HG03045 (cell line): ENCODE measurements around the gene MSANTD4.
"Not testable (repeated sequence)": the region's sequence is repeated elsewhere in the genome, so short reads cannot be mapped to it uniquely, and the experiment has no call there.

Source experiments
- ATAC-seq: cut with Tn5 transposase; IDR thresholded peaks from one replicate; pipeline ENCODE4 v1.9.1; 2021; ENCODE audit warnings: mild to moderate bottlenecking, moderate library complexity; ENCODE audit not compliant: unreplicated experiment

The MSANTD4 gene

DNA sequence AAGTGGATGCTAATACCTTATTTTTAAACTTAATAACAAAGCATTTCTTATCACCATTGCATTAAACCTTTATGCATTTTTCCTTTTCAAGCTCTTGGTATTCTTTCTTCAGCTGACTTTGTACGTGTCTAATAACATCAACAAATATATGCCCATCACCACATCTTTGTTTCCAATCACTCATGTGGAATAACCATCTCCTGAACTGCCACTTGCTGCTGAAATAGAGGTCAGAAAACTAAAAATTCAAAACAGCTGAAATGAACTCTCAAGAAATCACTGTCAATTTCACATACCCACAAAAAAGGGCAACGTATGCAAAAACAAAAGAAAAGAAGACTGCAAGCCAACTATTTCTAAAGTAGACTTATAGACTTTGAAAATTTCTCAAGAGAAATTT, 7.4 kb downstream of the MSANTD4 start:
- no peak for ATAC-seq

DNA sequence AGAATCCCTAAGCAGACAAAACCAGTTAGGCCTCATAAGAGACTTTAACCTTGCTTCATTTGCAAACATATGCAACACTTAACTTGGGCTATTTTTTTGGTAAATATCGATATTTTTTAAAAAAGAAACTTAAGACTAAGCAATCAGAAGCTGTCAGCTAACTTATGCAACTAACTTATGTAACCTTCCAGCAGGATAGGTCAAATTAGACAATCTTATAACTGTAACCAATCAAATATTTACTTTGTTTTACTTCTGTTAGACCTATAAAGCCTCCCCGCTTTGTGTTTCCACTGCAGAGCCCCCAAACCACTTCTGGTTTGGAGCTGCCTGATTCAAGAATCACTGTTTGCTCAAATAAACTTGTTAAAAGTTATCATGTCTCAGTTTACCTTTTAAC, 8.0 kb downstream of the MSANTD4 start:
- no peak for ATAC-seq

- ATAC-seq = no peak
These were observed 9.3 kb downstream of the MSANTD4 start for GRCh38 chr11:106012744-106013143.

DNA sequence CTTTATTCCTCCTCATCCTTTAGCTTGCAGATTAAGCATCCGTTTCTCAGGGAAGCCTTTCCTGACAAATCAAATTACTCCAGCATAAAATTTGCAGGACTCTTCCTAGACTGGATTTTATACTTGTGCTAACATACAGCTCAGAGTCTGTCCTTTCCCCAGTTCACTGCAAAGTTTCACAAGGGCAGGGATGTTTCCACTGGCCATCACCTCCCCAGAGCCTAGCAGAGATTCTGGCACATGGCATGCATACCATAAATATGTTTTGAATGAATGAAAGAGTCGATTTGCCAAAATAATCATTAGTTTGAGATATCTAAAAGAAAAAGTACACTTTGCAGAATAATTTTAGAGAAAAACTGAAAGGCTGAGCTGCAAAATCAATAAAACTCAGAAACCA, 10.6 kb downstream of the MSANTD4 start:
- ATAC-seq = no peak

DNA sequence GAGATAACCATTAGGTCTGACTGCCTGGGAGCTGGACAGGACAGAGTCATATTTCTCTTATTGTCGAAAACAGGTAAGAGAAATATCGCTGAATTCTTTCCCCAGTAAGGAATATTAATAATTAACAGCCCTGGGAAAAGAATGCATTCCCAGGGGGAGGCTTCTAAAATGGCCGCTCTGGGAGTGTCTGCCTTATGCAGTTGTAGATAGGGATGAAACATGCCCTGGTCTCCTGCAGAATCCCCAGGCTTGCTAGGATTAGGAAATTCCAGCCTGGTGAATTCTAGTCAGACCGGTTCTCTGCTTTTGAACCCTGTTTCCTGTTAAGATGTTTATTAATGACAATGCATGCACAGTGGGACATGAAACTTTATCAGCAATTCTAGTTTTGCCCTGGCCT, 18.9 kb downstream of the MSANTD4 start:
- not testable (repeated sequence) for ATAC-seq

GRCh38 chr11:106001304-106002012, 20.6 kb downstream of the MSANTD4 start:
- ATAC-seq = no peak

- ATAC-seq = no peak
These were observed 30.2 kb downstream of the MSANTD4 start for GRCh38 chr11:105991888-105992287.

DNA sequence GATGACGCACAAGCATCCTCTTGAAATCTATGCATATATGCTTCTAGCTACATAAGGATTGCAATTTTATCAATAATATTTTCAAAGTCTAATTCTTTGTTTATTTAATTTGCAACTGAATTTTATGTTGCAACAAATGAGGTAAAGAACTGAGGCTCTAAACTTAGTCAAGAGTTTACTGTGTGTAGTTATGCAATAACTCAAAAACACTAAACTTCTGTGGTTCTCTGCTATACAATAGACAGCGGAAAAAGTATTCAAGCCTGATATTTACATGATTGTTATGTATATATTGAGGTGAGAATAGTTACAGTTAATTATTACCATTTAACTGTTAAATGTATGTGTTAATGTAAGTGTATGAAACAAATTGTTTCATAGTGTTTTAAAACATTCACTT, 32.9 kb downstream of the MSANTD4 start:
- ATAC-seq = no peak

DNA sequence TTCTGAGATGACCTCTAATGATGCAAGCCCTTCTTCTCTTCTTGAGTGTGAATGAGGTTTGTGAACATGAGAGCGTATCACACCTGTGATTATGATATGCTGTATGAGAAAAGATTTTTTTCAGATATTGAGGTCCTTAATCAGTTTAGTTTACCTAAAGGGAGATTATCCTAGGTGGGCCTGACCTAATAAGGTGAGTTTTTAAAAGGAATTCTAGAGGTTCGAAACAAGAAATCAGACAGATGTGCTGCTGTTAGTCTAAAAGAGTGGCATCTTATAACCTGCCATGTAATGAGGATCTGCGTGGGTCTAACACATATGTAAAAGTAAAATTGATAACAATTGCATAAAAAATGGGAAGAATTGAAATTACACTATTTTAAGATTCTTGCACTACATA, 33.8 kb downstream of the MSANTD4 start:
- no peak for ATAC-seq

DNA sequence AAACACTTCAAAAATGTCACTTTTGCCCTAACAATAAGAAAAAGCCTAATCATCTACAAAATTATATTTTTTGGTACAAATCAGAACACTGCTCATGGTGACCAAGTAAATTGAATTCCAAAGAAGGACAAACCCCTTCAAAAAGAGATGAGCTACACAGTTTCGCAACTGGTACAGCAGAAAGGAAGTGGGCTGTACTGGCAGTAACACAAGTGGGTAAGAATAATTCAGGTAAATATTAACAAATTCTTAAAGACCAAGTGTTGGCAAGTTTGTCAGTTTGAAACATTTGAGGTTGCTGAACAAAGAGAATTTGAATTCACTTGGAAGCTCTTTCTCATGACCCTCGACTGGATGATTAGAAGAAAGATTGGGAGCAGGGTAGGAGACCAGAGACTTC, 35.5 kb downstream of the MSANTD4 start:
- no peak for ATAC-seq

DNA sequence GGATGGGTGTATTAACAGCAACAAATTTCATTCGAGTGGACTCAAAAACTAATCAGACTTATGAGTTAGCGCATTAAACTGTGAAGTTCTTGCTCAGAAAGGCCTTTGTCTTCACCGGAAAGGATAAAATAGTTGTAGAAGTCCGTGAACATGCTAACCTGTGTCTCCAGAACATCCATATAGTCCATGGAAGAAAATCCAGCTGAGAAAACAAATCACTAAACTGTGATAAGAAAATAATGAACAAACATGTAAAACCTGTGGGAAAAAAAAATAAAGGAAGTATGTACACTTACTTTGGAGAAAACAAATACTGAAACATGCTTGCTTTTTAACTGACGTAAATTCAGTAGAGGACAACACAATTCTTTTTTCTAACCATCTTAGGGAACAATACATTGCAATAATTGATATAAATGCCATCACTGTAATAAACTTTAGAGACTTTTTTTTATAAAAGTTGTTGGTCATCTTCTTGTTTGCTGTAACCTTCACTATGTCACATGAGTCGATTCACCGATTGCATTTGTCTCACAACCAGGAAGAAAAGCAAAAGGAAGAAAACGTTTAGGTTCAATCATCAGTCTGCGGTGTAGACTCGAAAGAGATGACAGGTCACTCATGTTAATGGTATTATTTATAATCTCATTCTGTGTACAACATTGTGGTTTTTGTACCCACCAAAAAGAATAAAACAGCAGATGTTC, 41.9 kb downstream of the MSANTD4 start:
- ATAC-seq = no peak

DNA sequence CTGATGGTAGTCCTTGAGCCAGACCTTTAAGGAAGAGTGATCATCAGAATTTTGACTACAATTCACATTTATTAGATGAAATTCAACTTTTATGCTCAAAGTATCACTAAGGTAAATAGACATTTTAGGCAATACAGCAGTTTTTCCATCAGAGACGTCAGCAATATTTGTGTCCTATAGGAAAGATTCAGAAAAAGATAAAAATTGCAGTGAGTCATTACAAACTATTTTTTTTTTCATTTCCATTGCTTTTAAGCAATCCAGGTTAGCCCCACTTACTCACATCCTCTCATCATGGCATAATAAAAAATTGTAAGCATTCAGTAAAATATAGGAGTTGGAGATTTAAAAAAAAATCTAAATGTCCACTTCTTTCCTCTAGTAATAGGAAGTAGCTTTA, 46.9 kb downstream of the MSANTD4 start:
- ATAC-seq = no peak

DNA sequence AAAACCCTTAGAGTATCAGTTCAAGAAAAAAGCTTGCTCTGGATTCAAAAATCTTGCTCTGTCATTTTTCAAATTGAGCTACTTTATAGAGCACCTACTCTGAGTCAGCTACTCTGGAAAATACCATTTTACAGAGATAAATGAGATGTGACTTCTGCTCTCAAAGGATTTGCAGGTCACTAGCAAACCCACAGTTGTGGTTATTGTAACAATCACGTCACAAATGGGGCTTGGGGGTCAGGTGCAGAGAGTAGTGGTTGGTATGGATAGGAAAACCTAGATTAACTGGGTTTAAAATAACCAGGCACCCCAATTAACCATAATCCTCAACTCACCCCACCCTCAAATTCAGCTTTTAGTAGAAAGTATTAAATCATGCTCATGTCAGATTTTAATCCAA, 52.3 kb downstream of the MSANTD4 start:
- no peak for ATAC-seq

- no peak for ATAC-seq
These were observed 53.9 kb downstream of the MSANTD4 start for GRCh38 chr11:105968021-105968697.

DNA sequence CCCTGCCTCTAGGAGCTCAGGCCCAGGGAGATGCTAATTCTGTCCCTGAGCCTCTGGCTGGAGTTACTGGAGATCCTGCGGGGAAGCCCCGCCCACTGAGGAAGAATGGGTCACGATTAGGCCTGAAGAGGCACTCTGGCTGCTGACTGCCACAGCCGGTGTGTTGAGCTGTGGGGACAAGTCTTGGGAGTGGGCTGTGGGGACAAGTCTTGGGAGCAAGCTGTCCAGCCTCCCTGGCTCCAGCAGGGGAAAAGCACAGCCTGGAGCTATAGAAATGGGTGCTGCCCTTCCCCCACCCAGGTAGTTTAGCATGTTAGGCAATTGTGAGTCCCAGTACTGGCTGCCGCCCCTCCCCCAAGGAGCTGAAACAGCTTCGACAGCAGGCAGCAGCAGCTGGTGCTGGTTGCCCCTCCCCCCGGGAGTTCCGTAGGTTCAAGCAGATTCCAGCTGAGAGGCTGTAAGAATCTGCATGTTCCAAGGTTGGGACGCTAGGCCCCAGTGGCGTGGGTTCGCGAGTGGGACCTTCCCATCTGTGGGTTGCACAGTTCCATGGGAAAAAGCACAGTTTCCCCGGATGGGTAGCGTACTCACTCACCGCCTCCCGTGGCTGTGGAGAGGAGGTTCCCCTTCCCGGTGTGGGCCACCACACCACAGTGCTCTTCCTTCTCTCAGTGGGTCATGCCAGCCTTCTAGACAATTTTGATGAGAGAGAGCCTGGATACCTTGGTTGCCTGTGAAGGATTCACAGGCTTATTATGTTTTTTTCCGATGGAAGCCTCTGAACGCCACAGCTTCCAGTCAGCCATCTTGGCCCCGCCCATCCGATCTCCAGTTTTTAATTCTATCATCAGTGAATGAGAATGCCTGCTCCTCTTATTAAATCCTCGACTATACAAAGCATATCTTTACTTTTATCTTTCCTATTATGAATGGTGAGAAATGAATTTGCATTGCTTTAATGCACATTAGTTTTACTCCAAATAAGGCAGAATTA, 61.5 kb downstream of the MSANTD4 start:
- no peak for ATAC-seq
